Panc1 (cell line): Measurements from ENCODE around the gene EXT2.

ENCODE experiments used
- POLR2AphosphoS5 ChIP-seq: IDR thresholded peaks from 2 replicates; pipeline ENCODE4 v1.6.1; 2012; ENCODE audit warnings: mild to moderate bottlenecking, low read depth, low read length, moderate library complexity
- SIN3A ChIP-seq: IDR thresholded peaks from 2 replicates; pipeline ENCODE4 v1.6.1; 2012; ENCODE audit warnings: low read depth, mild to moderate bottlenecking, low read length, moderate library complexity, borderline replicate concordance; ENCODE audit not compliant: insufficient read depth
- TF ChIP-seq, protein P1 (sequence below): fragments of 450-650 bp; IDR thresholded peaks from 2 replicates; pipeline ENCODE4 v1.5.1; 2017; ENCODE audit warnings: mild to moderate bottlenecking
- TF ChIP-seq, protein P2 (sequence below), 2 experiments: IDR thresholded peaks; 2 replicates each; pipeline ENCODE4 v1.6.1; 2011 to 2012; ENCODE audit warnings: low read depth in 2 of 2, control low read depth in 1 of 2, low read length in 1 of 2, mild to moderate bottlenecking in 1 of 2, moderate library complexity in 1 of 2; ENCODE audit not compliant: insufficient read depth in 1 of 2

DNA sequence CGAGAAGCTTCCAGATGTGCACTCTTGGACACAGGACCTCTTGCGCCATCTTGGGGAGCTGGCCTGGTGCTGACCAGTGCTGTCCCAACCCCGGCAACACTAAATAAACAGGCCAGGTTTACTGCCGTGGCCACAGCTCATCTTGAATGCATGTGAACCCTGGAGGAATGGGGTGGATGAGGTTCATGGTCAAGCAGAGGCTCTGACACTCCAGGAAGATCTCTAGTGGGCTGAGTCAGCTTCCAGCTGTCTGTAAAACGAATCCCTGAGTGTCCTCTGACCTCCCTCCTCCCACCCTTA, 162.7 kb downstream of the EXT2 start:
- TF ChIP-seq, protein P1, sequence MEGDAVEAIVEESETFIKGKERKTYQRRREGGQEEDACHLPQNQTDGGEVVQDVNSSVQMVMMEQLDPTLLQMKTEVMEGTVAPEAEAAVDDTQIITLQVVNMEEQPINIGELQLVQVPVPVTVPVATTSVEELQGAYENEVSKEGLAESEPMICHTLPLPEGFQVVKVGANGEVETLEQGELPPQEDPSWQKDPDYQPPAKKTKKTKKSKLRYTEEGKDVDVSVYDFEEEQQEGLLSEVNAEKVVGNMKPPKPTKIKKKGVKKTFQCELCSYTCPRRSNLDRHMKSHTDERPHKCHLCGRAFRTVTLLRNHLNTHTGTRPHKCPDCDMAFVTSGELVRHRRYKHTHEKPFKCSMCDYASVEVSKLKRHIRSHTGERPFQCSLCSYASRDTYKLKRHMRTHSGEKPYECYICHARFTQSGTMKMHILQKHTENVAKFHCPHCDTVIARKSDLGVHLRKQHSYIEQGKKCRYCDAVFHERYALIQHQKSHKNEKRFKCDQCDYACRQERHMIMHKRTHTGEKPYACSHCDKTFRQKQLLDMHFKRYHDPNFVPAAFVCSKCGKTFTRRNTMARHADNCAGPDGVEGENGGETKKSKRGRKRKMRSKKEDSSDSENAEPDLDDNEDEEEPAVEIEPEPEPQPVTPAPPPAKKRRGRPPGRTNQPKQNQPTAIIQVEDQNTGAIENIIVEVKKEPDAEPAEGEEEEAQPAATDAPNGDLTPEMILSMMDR = no peak
- TF ChIP-seq POLR2AphosphoS5 (no peak), SIN3A (no peak)
- TF ChIP-seq, protein P2, sequence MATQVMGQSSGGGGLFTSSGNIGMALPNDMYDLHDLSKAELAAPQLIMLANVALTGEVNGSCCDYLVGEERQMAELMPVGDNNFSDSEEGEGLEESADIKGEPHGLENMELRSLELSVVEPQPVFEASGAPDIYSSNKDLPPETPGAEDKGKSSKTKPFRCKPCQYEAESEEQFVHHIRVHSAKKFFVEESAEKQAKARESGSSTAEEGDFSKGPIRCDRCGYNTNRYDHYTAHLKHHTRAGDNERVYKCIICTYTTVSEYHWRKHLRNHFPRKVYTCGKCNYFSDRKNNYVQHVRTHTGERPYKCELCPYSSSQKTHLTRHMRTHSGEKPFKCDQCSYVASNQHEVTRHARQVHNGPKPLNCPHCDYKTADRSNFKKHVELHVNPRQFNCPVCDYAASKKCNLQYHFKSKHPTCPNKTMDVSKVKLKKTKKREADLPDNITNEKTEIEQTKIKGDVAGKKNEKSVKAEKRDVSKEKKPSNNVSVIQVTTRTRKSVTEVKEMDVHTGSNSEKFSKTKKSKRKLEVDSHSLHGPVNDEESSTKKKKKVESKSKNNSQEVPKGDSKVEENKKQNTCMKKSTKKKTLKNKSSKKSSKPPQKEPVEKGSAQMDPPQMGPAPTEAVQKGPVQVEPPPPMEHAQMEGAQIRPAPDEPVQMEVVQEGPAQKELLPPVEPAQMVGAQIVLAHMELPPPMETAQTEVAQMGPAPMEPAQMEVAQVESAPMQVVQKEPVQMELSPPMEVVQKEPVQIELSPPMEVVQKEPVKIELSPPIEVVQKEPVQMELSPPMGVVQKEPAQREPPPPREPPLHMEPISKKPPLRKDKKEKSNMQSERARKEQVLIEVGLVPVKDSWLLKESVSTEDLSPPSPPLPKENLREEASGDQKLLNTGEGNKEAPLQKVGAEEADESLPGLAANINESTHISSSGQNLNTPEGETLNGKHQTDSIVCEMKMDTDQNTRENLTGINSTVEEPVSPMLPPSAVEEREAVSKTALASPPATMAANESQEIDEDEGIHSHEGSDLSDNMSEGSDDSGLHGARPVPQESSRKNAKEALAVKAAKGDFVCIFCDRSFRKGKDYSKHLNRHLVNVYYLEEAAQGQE (IDR thresholded peaks at IDR 0.05; ENCODE audit: insufficient read depth in 1 of 2, low read depth in 2 of 2, low read length in 1 of 2) = no peak
